Caco-2 (cell line): ENCODE data around the gene CAMSAP3. TPM values are rescaled to one million over a fixed set of nuclear protein-coding genes. Genes with fewer than 3 reads are reported as not detected.
A peak's percentile ranks its signal among the peaks of the same experiment; 100 is the strongest.

Source experiments
- BruUV-seq: library from RNA; stranded (reverse); fragments of 400-500 nt; replicated peaks from 2 replicates; lab custom pipeline; 2021; lab: Mats Ljungman, UMichigan
- CTCF ChIA-PET: fragments of 300-600 bp; sonication (Branson Sonifier 250); formaldehyde crosslinking; loops from one replicate; lab custom pipeline; 2022; ENCODE audit warnings: antibody characterized with exemption; lab: Charles Lee
- POLR2A ChIA-PET: fragments of 300-600 bp; sonication (Branson Sonifier 250); formaldehyde crosslinking; loops from one replicate; lab custom pipeline; 2022; ENCODE audit warnings: antibody characterized with exemption; lab: Charles Lee
- DNase-seq, 2 experiments: peaks; one replicate each; pipeline versions ENCODE4 v3.0.0 to v3.0.0-alpha.2; 2020 to 2022
- H3K27me3 ChIP-seq: replicated peaks from 2 replicates; pipeline ENCODE4 v1.6.0; 2011; ENCODE audit warnings: low read length; ENCODE audit not compliant: control insufficient read depth, insufficient read depth
- H3K36me3 ChIP-seq: 2 replicates; pipeline ENCODE4 v1.5.1; 2011; ENCODE audit warnings: low read length; ENCODE audit not compliant: control insufficient read depth, insufficient read depth
- H3K4me1 ChIP-seq: fragments of 250-450 bp; sonication (Bioruptor Pico); 2 replicates; pipeline ENCODE4 v1.5.1; 2020; ENCODE audit warnings: mild to moderate bottlenecking
- H3K4me3 ChIP-seq: 2 replicates; pipeline ENCODE4 v1.5.1; 2011; ENCODE audit warnings: low read depth, mild to moderate bottlenecking, control low read depth, low read length
- H3K9me3 ChIP-seq: fragments of 250-450 bp; sonication (Bioruptor Pico); 2 replicates; pipeline ENCODE4 v1.5.1; 2020; ENCODE audit warnings: mild to moderate bottlenecking, moderate library complexity
- H3K27ac Mint-ChIP-seq: one replicate; pipeline ENCODE4 v1.8.0; 2022; ENCODE audit warnings: mixed read lengths; ENCODE audit not compliant: unreplicated experiment
- H3K27me3 Mint-ChIP-seq: one replicate; pipeline ENCODE4 v1.8.0; 2022; ENCODE audit warnings: mixed read lengths; ENCODE audit not compliant: insufficient read depth, unreplicated experiment
- H3K36me3 Mint-ChIP-seq: one replicate; pipeline ENCODE4 v1.8.0; 2022; ENCODE audit warnings: mild to moderate bottlenecking, mixed read lengths; ENCODE audit not compliant: insufficient read depth, unreplicated experiment
- H3K4me1 Mint-ChIP-seq: one replicate; pipeline ENCODE4 v1.8.0; 2022; ENCODE audit warnings: low read depth, mixed read lengths; ENCODE audit not compliant: unreplicated experiment
- H3K4me3 Mint-ChIP-seq: one replicate; pipeline ENCODE4 v1.8.0; 2022; ENCODE audit warnings: mild to moderate bottlenecking, moderate library complexity, mixed read lengths; ENCODE audit not compliant: unreplicated experiment
- H3K9me3 Mint-ChIP-seq: one replicate; pipeline ENCODE4 v1.8.0; 2022; ENCODE audit warnings: mixed read lengths; ENCODE audit not compliant: unreplicated experiment
- CTCF ChIP-seq, 2 experiments: fragments of 200-600 bp in 1 of 2; IDR thresholded peaks; 1 replicate in 1 of 2; 2 replicates in 1 of 2; pipeline versions ENCODE4 v1.5.1 to v1.8.0; 2011 to 2022; ENCODE audit warnings: antibody characterized with exemption in 1 of 2, control low read depth in 1 of 2, inconsistent platforms in 1 of 2, low read depth in 1 of 2, low read length in 1 of 2, mild to moderate bottlenecking in 1 of 2, moderate library complexity in 1 of 2; ENCODE audit not compliant: insufficient read depth in 1 of 2, severe bottlenecking in 1 of 2, unreplicated experiment in 1 of 2
- intact Hi-C: fragments of 100-400 bp; cut with micrococcal nuclease; formaldehyde crosslinking; loops from one replicate; pipeline ENCODE4 v1.10.0; 2022; ENCODE audit not compliant: unreplicated experiment
- total RNA-seq: library from RNA; stranded (reverse); gene quantifications from 2 replicates; pipeline ENCODE4 v1.2.3, GENCODE V29; 2022

Gene CAMSAP3
- total RNA-seq, 1 experiment from 2014 or later: 60.5 TPM

DNA sequence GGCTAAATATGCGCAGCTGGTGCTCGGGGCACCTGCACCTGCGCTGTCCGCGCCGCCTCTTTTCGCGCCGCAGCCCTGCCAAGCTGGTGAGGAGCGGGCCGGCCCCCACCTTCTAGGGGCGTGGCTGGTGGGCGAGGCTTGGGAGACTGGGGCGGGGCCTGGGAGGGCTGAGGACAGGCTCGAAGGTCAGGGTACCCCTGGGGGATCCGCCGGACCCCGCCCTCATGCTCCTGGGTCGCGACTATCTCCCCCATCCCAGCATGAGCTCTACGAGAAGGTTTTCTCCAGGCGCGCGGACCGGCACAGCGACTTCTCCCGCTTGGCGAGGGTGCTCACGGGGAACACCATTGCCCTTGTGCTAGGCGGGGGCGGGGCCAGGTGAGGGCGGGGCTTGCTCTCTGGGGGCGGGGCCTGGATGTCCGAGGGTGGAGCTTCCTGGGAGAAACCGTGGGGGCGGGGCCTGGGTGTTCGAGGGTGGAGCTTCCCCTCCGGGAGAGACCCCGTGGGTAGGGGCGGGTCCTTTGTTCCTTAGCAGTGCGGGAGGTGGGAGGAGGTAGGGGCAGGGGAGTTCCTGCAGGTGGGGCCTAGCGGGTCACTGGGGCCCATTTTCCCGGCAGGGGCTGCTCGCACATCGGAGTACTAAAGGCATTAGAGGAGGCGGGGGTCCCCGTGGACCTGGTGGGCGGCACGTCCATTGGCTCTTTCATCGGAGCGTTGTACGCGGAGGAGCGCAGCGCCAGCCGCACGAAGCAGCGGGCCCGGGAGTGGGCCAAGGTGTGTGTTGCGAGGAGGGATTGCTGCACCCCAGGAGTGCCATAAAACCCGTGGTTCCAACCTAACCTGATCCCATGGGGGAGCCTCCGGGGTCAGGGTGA is 40.4 kb upstream of the CAMSAP3 start:
- H3K27me3 ChIP-seq: no peaks in the 10 kb centered on the region
- H3K27ac Mint-ChIP-seq: no peak overlapping the region
- H3K27me3 Mint-ChIP-seq: no peaks in the 10 kb centered on the region
- DNase-seq: peak in 1 of 2 experiments; percentile 26
- no peaks in the 10 kb centered on the region for H3K4me1 ChIP-seq
- H3K4me1 Mint-ChIP-seq: no peaks in the 10 kb centered on the region
- POLR2A ChIA-PET: no interaction called here
- TF ChIP-seq CTCF (IDR thresholded peaks at IDR 0.05; ENCODE audit: insufficient read depth in 1 of 2, low read depth in 1 of 2, low read length in 1 of 2, severe bottlenecking in 1 of 2, unreplicated experiment in 1 of 2): no peak
- peaks cover 12% of the 10 kb centered on the region for H3K36me3 Mint-ChIP-seq
- intact Hi-C loops: no loop called here
- H3K9me3 Mint-ChIP-seq: no peaks in the 10 kb centered on the region
- no TSS peak for BruUV-seq
- no peaks in the 10 kb centered on the region for H3K36me3 ChIP-seq
- CTCF ChIA-PET: interaction anchor here (1.1 kb wide), 1 partner anchor 13 kb away, joined by 5 read pairs; no protein-coding TSS in a partner anchor
- no peak overlapping the region for H3K4me3 Mint-ChIP-seq
- H3K9me3 ChIP-seq: no peaks in the 10 kb centered on the region
- no peak overlapping the region for H3K4me3 ChIP-seq

- Mint-ChIP-seq H3K4me3 (no peak overlapping the region), H3K36me3 (peaks cover 6% of the 10 kb centered on the region), H3K27me3 (no peaks in the 10 kb centered on the region), H3K27ac (no peak overlapping the region), H3K9me3 (no peaks in the 10 kb centered on the region), H3K4me1 (no peaks in the 10 kb centered on the region)
- Histone ChIP-seq H3K4me1 (no peaks in the 10 kb centered on the region), H3K4me3 (no peak overlapping the region), H3K9me3 (no peaks in the 10 kb centered on the region), H3K27me3 (no peaks in the 10 kb centered on the region), H3K36me3 (no peaks in the 10 kb centered on the region)
- CTCF ChIA-PET: no interaction called here
- POLR2A ChIA-PET: no interaction called here
- no peak for TF ChIP-seq CTCF (IDR thresholded peaks at IDR 0.05; ENCODE audit: insufficient read depth in 1 of 2, low read depth in 1 of 2, low read length in 1 of 2, severe bottlenecking in 1 of 2, unreplicated experiment in 1 of 2)
- no TSS peak for BruUV-seq
- intact Hi-C loops: no loop called here
- no peak for DNase-seq
These were observed 38.9 kb upstream of the CAMSAP3 start for GRCh38 chr19:7556696-7557315.

- ChIA-PET POLR2A (no interaction called here), CTCF (no interaction called here)
- no peak for DNase-seq
- Mint-ChIP-seq H3K4me1 (no peaks in the 10 kb centered on the region), H3K4me3 (no peak overlapping the region), H3K36me3 (peaks cover 6% of the 10 kb centered on the region), H3K27me3 (no peaks in the 10 kb centered on the region), H3K27ac (no peak overlapping the region), H3K9me3 (no peaks in the 10 kb centered on the region)
- intact Hi-C loops: no loop called here
- H3K27me3 ChIP-seq: no peaks in the 10 kb centered on the region
- H3K9me3 ChIP-seq: no peaks in the 10 kb centered on the region
- H3K4me1 ChIP-seq: no peaks in the 10 kb centered on the region
- TF ChIP-seq CTCF (IDR thresholded peaks at IDR 0.05; ENCODE audit: insufficient read depth in 1 of 2, low read depth in 1 of 2, low read length in 1 of 2, severe bottlenecking in 1 of 2, unreplicated experiment in 1 of 2): no peak
- no peak overlapping the region for H3K4me3 ChIP-seq
- BruUV-seq: no TSS peak
- no peaks in the 10 kb centered on the region for H3K36me3 ChIP-seq
These were observed 37.0 kb upstream of the CAMSAP3 start for GRCh38 chr19:7558667-7559066.
